Measurements from ENCODE around the gene UBXN11. TPM values are rescaled to one million over a fixed set of nuclear protein-coding genes. Genes with fewer than 3 reads are reported as not detected.

Gene UBXN11
- polyA plus RNA-seq, 2 of the 4 experiments (the other 2 are of a cell fraction), result 7.6 to 10.8 TPM

GRCh38 chr1:26285366-26286063 is 20.9 kb downstream of the UBXN11 start (continued):
- TF ChIP-seq HMGXB4 (CRISPR knock-in tag; IDR thresholded peaks at IDR 0.05; ENCODE audit: borderline replicate concordance) (no peak), HOXB5 (CRISPR knock-in tag; IDR thresholded peaks at IDR 0.05) (no peak), KDM1A (IDR thresholded peaks at IDR 0.05; ENCODE audit: low read depth) (no peak), MAZ (IDR thresholded peaks at IDR 0.05; ENCODE audit: borderline replicate concordance, low read depth, low read length) (no peak)

- peak overlapping the region; percentile 45 for H3K4me2 ChIP-seq
- H3K4me3 ChIP-seq, result no peak overlapping the region
- H3K27ac ChIP-seq, result peak overlapping the region in 1 of 2 experiments; percentile 64; a peak in 3 of 6 replicates
- no peaks in the 10 kb centered on the region for H3K9me3 ChIP-seq
- peaks cover 23% of the 10 kb centered on the region for H3K4me1 ChIP-seq
- ChIA-PET POLR2A (no interaction called here), CTCF (interaction anchor here (0.5 to 8.2 kb wide), 40 partner anchors 9 to 249 kb away, joined by 3 to 128 read pairs (median 6); partner anchors contain the start of genes CD52, CEP85, CRYBG2 and DHDDS)
- peak; percentile 67 to 82 for ATAC-seq
- WGBS (ENCODE audit: missing lambda C conversion rate), result 24% methylated on average over 13 of the region's 22 CpGs
- no peak for FAIRE-seq
- peak; percentile 64 for DNase-seq (ENCODE audit: low read depth in 1 of 2, low spot score in 1 of 2)
- TF ChIP-seq CBX8 (IDR thresholded peaks at IDR 0.05) (no peak), HES2 (IDR thresholded peaks at IDR 0.05) (no peak), ZNF302 (CRISPR knock-in tag; IDR thresholded peaks at IDR 0.05) (no peak), FOSL2 (IDR thresholded peaks at IDR 0.05) (0 out of 2 replicates have a peak, but pooled peaks have one; percentile 10), FOSL2 (CRISPR knock-in tag; IDR thresholded peaks at IDR 0.05) (peak; percentile 53), CTCF (IDR thresholded peaks at IDR 0.05) (peak; percentile 63), KDM5A (IDR thresholded peaks at IDR 0.05) (no peak), HOXB13 (CRISPR knock-in tag; IDR thresholded peaks at IDR 0.05; ENCODE audit: low read depth) (no peak), PHF8 (IDR thresholded peaks at IDR 0.05; ENCODE audit: borderline replicate concordance, low read depth) (no peak), HMGXB4 (CRISPR knock-in tag; IDR thresholded peaks at IDR 0.05; ENCODE audit: borderline replicate concordance) (no peak), TFCP2L1 (CRISPR knock-in tag; IDR thresholded peaks at IDR 0.05) (no peak), HOXB5 (CRISPR knock-in tag; IDR thresholded peaks at IDR 0.05) (no peak), CEBPB (IDR thresholded peaks at IDR 0.05) (no peak), MAX (IDR thresholded peaks at IDR 0.05) (peak; percentile 71), POLR2AphosphoS2 (conservative IDR thresholded peaks at IDR 0.05; ENCODE audit: low read length) (no peak), HEYL (CRISPR knock-in tag; IDR thresholded peaks at IDR 0.05) (no peak), MAFK (IDR thresholded peaks at IDR 0.05; ENCODE audit: partially characterized antibody) (no peak), E2F6 (IDR thresholded peaks at IDR 0.05; ENCODE audit: borderline replicate concordance, low read depth) (peak; percentile 72), CHD4 (IDR thresholded peaks at IDR 0.05; ENCODE audit: borderline replicate concordance) (no peak), JUNB (IDR thresholded peaks at IDR 0.05) (no peak), RAD21 (conservative IDR thresholded peaks at IDR 0.05 in 1 of 2, IDR thresholded peaks at IDR 0.05 in 1 of 2) (peak; percentile 69), KDM1A (IDR thresholded peaks at IDR 0.05; ENCODE audit: low read depth) (no peak), HDAC2 (IDR thresholded peaks at IDR 0.05) (no peak), CBX2 (IDR thresholded peaks at IDR 0.05; ENCODE audit: borderline replicate concordance, low read depth) (no peak), BCL3 (IDR thresholded peaks at IDR 0.05) (no peak), EHMT2 (IDR thresholded peaks at IDR 0.05; ENCODE audit: low read depth) (no peak), EHF (CRISPR knock-in tag; IDR thresholded peaks at IDR 0.05) (no peak)
Observed at GRCh38 chr1:26284597-26285347, 21.7 kb downstream of the UBXN11 start.
